ENCODE data around the gene C10orf53. TPM values are rescaled to one million over a fixed set of nuclear protein-coding genes. Genes with fewer than 3 reads are reported as not detected.

Gene C10orf53
- polyA plus RNA-seq, 1 of the 3 experiments (the other 2 are of a cell fraction), result not detected

GRCh38 chr10:49642311-49642710 is 37.1 kb upstream of the C10orf53 start:
- no peak for TF ChIP-seq NFIC (IDR thresholded peaks at IDR 0.05; ENCODE audit: borderline replicate concordance)
- no peak for TF ChIP-seq FOXM1 (IDR thresholded peaks at IDR 0.05; ENCODE audit: low read depth)
- TF ChIP-seq MXI1 (IDR thresholded peaks at IDR 0.05; ENCODE audit: low read depth, low read length), result no peak
- no peak for TF ChIP-seq GATA2 (CRISPR knock-in tag; IDR thresholded peaks at IDR 0.05)
- no peak for TF ChIP-seq MAX (IDR thresholded peaks at IDR 0.05; ENCODE audit: low read depth)
- Histone ChIP-seq H3K27ac (ENCODE audit: low read depth in 2 of 2, low read length in 1 of 2) (no peak overlapping the region), H3K4me1 (ENCODE audit: control insufficient read depth in 1 of 2, insufficient read depth in 2 of 2, low read depth in 1 of 2, low read length in 1 of 2) (no peaks in the 10 kb centered on the region), H3K27me3 (ENCODE audit: insufficient read depth) (no peaks in the 10 kb centered on the region), H3F3A (replicated peaks; ENCODE audit: insufficient read depth) (no peaks in the 10 kb centered on the region), H3K4me2 (no peak overlapping the region), H3K36me3 (replicated peaks in 1 of 2; ENCODE audit: control insufficient read depth in 1 of 2, insufficient read depth in 2 of 2, low read length in 1 of 2) (no peaks in the 10 kb centered on the region), H3K9me2 (no peaks in the 10 kb centered on the region), H3K4me3 (ENCODE audit: low read depth in 2 of 2, low read length in 1 of 2) (no peak overlapping the region), H3K9ac (no peak overlapping the region), H2AFZ (ENCODE audit: low read depth) (no peak overlapping the region), H3K9me3 (no peaks in the 10 kb centered on the region), H3K79me2 (ENCODE audit: insufficient read depth) (no peaks in the 10 kb centered on the region), H4K20me1 (ENCODE audit: insufficient read depth) (no peaks in the 10 kb centered on the region)
- ChIA-PET CTCF (interaction anchor here (1.2 kb wide), 1 partner anchor 32 kb away, joined by 3 read pairs; the partner anchor contains the start of gene SLC18A3), POLR2A (interaction anchor here (0.7 kb wide), 1 partner anchor 32 kb away, joined by 3 read pairs; the partner anchor contains the start of gene SLC18A3)
- no peak for DNase-seq
- 56% methylated on average over 2 of the region's 3 CpGs for WGBS (ENCODE audit: low lambda C conversion rate)

- ChIA-PET POLR2A (no interaction called here), CTCF (interaction anchor here (1.2 kb wide), 1 partner anchor 33 kb away, joined by 3 read pairs; the partner anchor contains the start of gene SLC18A3)
- TF ChIP-seq TEAD4 (IDR thresholded peaks at IDR 0.05; ENCODE audit: borderline replicate concordance, insufficient read depth) (no peak), ELF1 (IDR thresholded peaks at IDR 0.05) (no peak), USF2 (IDR thresholded peaks at IDR 0.05; ENCODE audit: borderline replicate concordance, low read depth, low read length) (no peak), TCF12 (IDR thresholded peaks at IDR 0.05) (no peak), REST (IDR thresholded peaks at IDR 0.05; ENCODE audit: low read depth, low read length) (no peak), RAD21 (IDR thresholded peaks at IDR 0.05; ENCODE audit: low read length) (no peak), GABPA (IDR thresholded peaks at IDR 0.05; ENCODE audit: low read depth) (no peak), JUND (IDR thresholded peaks at IDR 0.05) (no peak)
- H3K4me3 ChIP-seq (ENCODE audit: low read depth in 2 of 2, low read length in 1 of 2), result no peak overlapping the region
- H3K79me2 ChIP-seq (ENCODE audit: insufficient read depth), result no peaks in the 10 kb centered on the region
- 37% methylated on average over 5 of the region's 5 CpGs for WGBS (ENCODE audit: low lambda C conversion rate)
- no peaks in the 10 kb centered on the region for H4K20me1 ChIP-seq (ENCODE audit: insufficient read depth)
- H3K4me2 ChIP-seq, result no peak overlapping the region
- DNase-seq, result no peak
- no peaks in the 10 kb centered on the region for H3K9me2 ChIP-seq
- no peaks in the 10 kb centered on the region for H3K27me3 ChIP-seq (ENCODE audit: insufficient read depth)
- H2AFZ ChIP-seq (ENCODE audit: low read depth), result no peak overlapping the region
- H3K27ac ChIP-seq (ENCODE audit: low read depth in 2 of 2, low read length in 1 of 2), result no peak overlapping the region
- H3K9ac ChIP-seq, result no peak overlapping the region
- no peaks in the 10 kb centered on the region; a peak in 1 of 4 replicates for H3K4me1 ChIP-seq (ENCODE audit: control insufficient read depth in 1 of 2, insufficient read depth in 2 of 2, low read depth in 1 of 2, low read length in 1 of 2)
- H3F3A ChIP-seq (replicated peaks; ENCODE audit: insufficient read depth), result no peaks in the 10 kb centered on the region
- no peaks in the 10 kb centered on the region for H3K36me3 ChIP-seq (replicated peaks in 1 of 2; ENCODE audit: control insufficient read depth in 1 of 2, insufficient read depth in 2 of 2, low read length in 1 of 2)
- no peaks in the 10 kb centered on the region for H3K9me3 ChIP-seq
These were observed 36.0 kb upstream of the C10orf53 start for GRCh38 chr10:49643241-49644034.
